Osteoblast (primary cell): ENCODE data around the gene KCND3. TPM values are rescaled to one million over a fixed set of nuclear protein-coding genes. Genes with fewer than 3 reads are reported as not detected.

ENCODE experiments used
- DNase-seq: peaks from one replicate; pipeline ENCODE4 v3.0.0; 2011; ENCODE audit warnings: low spot score, mixed read lengths; ENCODE audit not compliant: insufficient read length; ENCODE audit errors: missing footprints
- H2AFZ ChIP-seq: 2 replicates; pipeline ENCODE4 v1.6.0; 2011; ENCODE audit warnings: mild to moderate bottlenecking, low read length
- H3K27ac ChIP-seq: 2 replicates; pipeline ENCODE4 v1.5.1; 2011; ENCODE audit warnings: mild to moderate bottlenecking, low read depth, low read length, moderate library complexity
- H3K27me3 ChIP-seq: 2 replicates; pipeline ENCODE4 v1.6.0; 2012; ENCODE audit warnings: mild to moderate bottlenecking, control low read depth, inconsistent platforms, low read length, moderate library complexity; ENCODE audit not compliant: insufficient read depth
- H3K36me3 ChIP-seq: 2 replicates; pipeline ENCODE4 v1.5.1; 2011; ENCODE audit warnings: mild to moderate bottlenecking, low read length, control low read depth, moderate library complexity; ENCODE audit not compliant: insufficient read depth
- H3K4me1 ChIP-seq: 2 replicates; pipeline ENCODE4 v1.5.1; 2011; ENCODE audit warnings: mild to moderate bottlenecking, low read length, control low read depth, moderate library complexity; ENCODE audit not compliant: insufficient read depth
- H3K4me2 ChIP-seq: 2 replicates; pipeline ENCODE4 v1.6.0; 2011; ENCODE audit warnings: mild to moderate bottlenecking, low read length; ENCODE audit not compliant: insufficient read depth
- H3K4me3 ChIP-seq: fragments of 200-600 bp; sonication (generic); 3 replicates; pipeline ENCODE4 v1.5.1; 2012; ENCODE audit warnings: mild to moderate bottlenecking, low read length, inconsistent platforms; ENCODE audit not compliant: insufficient read depth
- H3K79me2 ChIP-seq: 2 replicates; pipeline ENCODE4 v1.6.0; 2012; ENCODE audit warnings: mild to moderate bottlenecking, low read length, control low read depth, inconsistent platforms; ENCODE audit not compliant: insufficient read depth
- H3K9me3 ChIP-seq: 2 replicates; pipeline ENCODE4 v1.5.1; 2011; ENCODE audit warnings: low read depth, low read length, control low read depth
- H4K20me1 ChIP-seq: 2 replicates; pipeline ENCODE4 v1.6.0; 2012; ENCODE audit warnings: mild to moderate bottlenecking, low read length, control low read depth; ENCODE audit not compliant: insufficient read depth
- CTCF ChIP-seq: IDR thresholded peaks from 2 replicates; pipeline ENCODE4 v1.5.1; 2011; ENCODE audit warnings: mild to moderate bottlenecking, low read depth, low read length, moderate library complexity; ENCODE audit errors: extremely low read depth
- total RNA-seq: library from RNA; depleted of rRNA; stranded (reverse); fragments of >200 nt; gene quantifications from 2 replicates; pipeline ENCODE4 v1.2.3, GENCODE V29; 2012

The KCND3 gene
- total RNA-seq, 1 donor = 3.6 TPM

GRCh38 chr1:111911776-111912515, 77.5 kb downstream of the KCND3 start:
- no peak overlapping the region for H3K4me3 ChIP-seq
- no peak for DNase-seq
- no peak overlapping the region for H3K4me2 ChIP-seq
- H3K27ac ChIP-seq = no peak overlapping the region
- no peaks in the 10 kb centered on the region for H3K9me3 ChIP-seq
- no peaks in the 10 kb centered on the region for H3K79me2 ChIP-seq
- no peaks in the 10 kb centered on the region for H3K36me3 ChIP-seq
- no peaks in the 10 kb centered on the region for H3K27me3 ChIP-seq
- no peak overlapping the region for H2AFZ ChIP-seq
- no peak for TF ChIP-seq CTCF
- H4K20me1 ChIP-seq = no peaks in the 10 kb centered on the region
- no peaks in the 10 kb centered on the region for H3K4me1 ChIP-seq

- no peak for TF ChIP-seq CTCF
- no peaks in the 10 kb centered on the region for H3K4me1 ChIP-seq
Observed at GRCh38 chr1:111911061-111911460, 78.4 kb downstream of the KCND3 start.

GRCh38 chr1:111909030-111909429, 80.4 kb downstream of the KCND3 start:
- DNase-seq = no peak
- Histone ChIP-seq H3K36me3 (no peaks in the 10 kb centered on the region), H3K4me2 (no peak overlapping the region), H3K9me3 (no peaks in the 10 kb centered on the region), H3K4me3 (no peak overlapping the region), H3K27ac (no peak overlapping the region), H3K4me1 (no peaks in the 10 kb centered on the region), H3K79me2 (no peaks in the 10 kb centered on the region), H3K27me3 (no peaks in the 10 kb centered on the region), H2AFZ (no peak overlapping the region), H4K20me1 (no peaks in the 10 kb centered on the region)
- no peak for TF ChIP-seq CTCF

More at GRCh38 chr1:111911061-111911460, 78.4 kb downstream of the KCND3 start:
- Histone ChIP-seq H2AFZ (no peak overlapping the region), H3K27ac (no peak overlapping the region), H3K9me3 (no peaks in the 10 kb centered on the region), H3K79me2 (no peaks in the 10 kb centered on the region), H3K4me3 (no peak overlapping the region), H3K27me3 (no peaks in the 10 kb centered on the region), H3K4me2 (no peak overlapping the region), H3K36me3 (no peaks in the 10 kb centered on the region), H4K20me1 (no peaks in the 10 kb centered on the region)
- no peak for DNase-seq

GRCh38 chr1:111908011-111908621, 81.4 kb downstream of the KCND3 start:
- Histone ChIP-seq H3K79me2 (no peaks in the 10 kb centered on the region), H4K20me1 (no peaks in the 10 kb centered on the region), H3K27ac (no peak overlapping the region), H3K27me3 (no peaks in the 10 kb centered on the region), H3K4me2 (no peak overlapping the region), H3K4me3 (no peak overlapping the region), H3K4me1 (no peaks in the 10 kb centered on the region), H3K36me3 (no peaks in the 10 kb centered on the region), H3K9me3 (no peaks in the 10 kb centered on the region), H2AFZ (no peak overlapping the region)
- DNase-seq = no peak
- no peak for TF ChIP-seq CTCF
